ENCODE results near the gene RABEP1. TPM values are rescaled to one million over a fixed set of nuclear protein-coding genes. Genes with fewer than 3 reads are reported as not detected.

Gene RABEP1
- polyA plus RNA-seq, 1 donor from 2014 or later = 67.0 TPM

- Histone ChIP-seq H3F3A (ENCODE audit: insufficient read depth, low read length, poor library complexity, severe bottlenecking) (no peaks in the 10 kb centered on the region), H3K9me2 (ENCODE audit: insufficient read depth, low read length) (no peaks in the 10 kb centered on the region), H3K36me3 (ENCODE audit: insufficient read depth, low read length) (no peaks in the 10 kb centered on the region), H3K4me2 (ENCODE audit: low read length) (no peak overlapping the region), H3K4me3 (ENCODE audit: low read length) (no peak overlapping the region), H3K27ac (ENCODE audit: low read length) (no peak overlapping the region), H3K79me2 (replicated peaks; ENCODE audit: insufficient read depth, low read length) (no peaks in the 10 kb centered on the region), H4K20me1 (ENCODE audit: insufficient read depth) (no peaks in the 10 kb centered on the region), H3K9ac (ENCODE audit: low read length) (no peak overlapping the region), H3K9me3 (ENCODE audit: low read length) (no peaks in the 10 kb centered on the region), H2AFZ (ENCODE audit: low read depth, low read length) (no peak overlapping the region), H3K27me3 (ENCODE audit: insufficient read depth, low read depth, low read length) (no peaks in the 10 kb centered on the region)
- TF ChIP-seq MXI1 (conservative IDR thresholded peaks at IDR 0.05; ENCODE audit: poor library complexity, severe bottlenecking) (no peak), EP300 (conservative IDR thresholded peaks at IDR 0.05; ENCODE audit: poor library complexity, severe bottlenecking) (no peak), POLR2AphosphoS5 (IDR thresholded peaks at IDR 0.05) (no peak), RAD21 (conservative IDR thresholded peaks at IDR 0.05) (no peak)
These were observed 33.1 kb upstream of the RABEP1 start for GRCh38 chr17:5248821-5249479.

DNA sequence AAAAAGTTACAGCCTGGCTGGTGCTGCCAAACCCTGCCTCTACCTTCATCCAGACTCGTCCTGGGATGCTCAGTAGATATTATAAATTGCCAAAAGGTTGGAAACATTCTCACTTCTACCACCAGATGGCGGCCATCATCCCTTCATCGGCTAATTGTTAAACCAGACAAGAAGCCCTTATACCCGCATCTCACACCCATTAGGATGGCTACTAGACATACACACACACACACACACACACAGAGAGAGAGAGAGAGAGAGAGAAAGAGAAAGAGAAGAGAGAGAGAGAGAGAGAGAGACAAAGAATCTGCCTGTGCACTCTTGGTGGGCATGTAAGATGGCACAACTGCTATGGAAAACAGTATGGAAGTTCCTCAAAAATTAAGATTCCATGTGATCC lies 32.5 kb upstream of the RABEP1 start:
- H3K4me3 ChIP-seq (ENCODE audit: low read length) = no peak overlapping the region
- H2AFZ ChIP-seq (ENCODE audit: low read depth, low read length) = no peak overlapping the region
- no peaks in the 10 kb centered on the region for H3K79me2 ChIP-seq (replicated peaks; ENCODE audit: insufficient read depth, low read length)
- H3K27ac ChIP-seq (ENCODE audit: low read length) = no peak overlapping the region
- no peak overlapping the region for H3K9ac ChIP-seq (ENCODE audit: low read length)
- H3F3A ChIP-seq (ENCODE audit: insufficient read depth, low read length, poor library complexity, severe bottlenecking) = no peaks in the 10 kb centered on the region
- no peaks in the 10 kb centered on the region for H3K9me2 ChIP-seq (ENCODE audit: insufficient read depth, low read length)
- no peak overlapping the region for H3K4me2 ChIP-seq (ENCODE audit: low read length)
- H3K36me3 ChIP-seq (ENCODE audit: insufficient read depth, low read length) = no peaks in the 10 kb centered on the region
- no peak for TF ChIP-seq REST (IDR thresholded peaks at IDR 0.05; ENCODE audit: borderline replicate concordance)
- TF ChIP-seq CTCF (IDR thresholded peaks at IDR 0.05; ENCODE audit: poor library complexity, severe bottlenecking) = peak; percentile 77
- TF ChIP-seq RAD21 (conservative IDR thresholded peaks at IDR 0.05) = peak; percentile 70
- TF ChIP-seq MXI1 (conservative IDR thresholded peaks at IDR 0.05; ENCODE audit: poor library complexity, severe bottlenecking) = no peak
- peak; percentile 73 for TF ChIP-seq SMC3 (conservative IDR thresholded peaks at IDR 0.05; ENCODE audit: poor library complexity)
- no peaks in the 10 kb centered on the region for H3K9me3 ChIP-seq (ENCODE audit: low read length)
- H4K20me1 ChIP-seq (ENCODE audit: insufficient read depth) = no peaks in the 10 kb centered on the region
- H3K27me3 ChIP-seq (ENCODE audit: insufficient read depth, low read depth, low read length) = no peaks in the 10 kb centered on the region

- H3K27me3 ChIP-seq (ENCODE audit: insufficient read depth, low read depth, low read length) = no peaks in the 10 kb centered on the region
- no peak overlapping the region for H3K27ac ChIP-seq (ENCODE audit: low read length)
- no peak overlapping the region for H2AFZ ChIP-seq (ENCODE audit: low read depth, low read length)
- TF ChIP-seq SMC3 (conservative IDR thresholded peaks at IDR 0.05; ENCODE audit: poor library complexity) (no peak), EZH2 (IDR thresholded peaks at IDR 0.05; ENCODE audit: borderline replicate concordance, insufficient read depth, low read length, poor library complexity, severe bottlenecking) (no peak), CTCF (IDR thresholded peaks at IDR 0.05; ENCODE audit: poor library complexity, severe bottlenecking) (no peak), MXI1 (conservative IDR thresholded peaks at IDR 0.05; ENCODE audit: poor library complexity, severe bottlenecking) (no peak), RAD21 (conservative IDR thresholded peaks at IDR 0.05) (no peak), POLR2AphosphoS5 (IDR thresholded peaks at IDR 0.05) (no peak), EP300 (conservative IDR thresholded peaks at IDR 0.05; ENCODE audit: poor library complexity, severe bottlenecking) (no peak), REST (IDR thresholded peaks at IDR 0.05; ENCODE audit: borderline replicate concordance) (no peak)
- no peaks in the 10 kb centered on the region for H3F3A ChIP-seq (ENCODE audit: insufficient read depth, low read length, poor library complexity, severe bottlenecking)
- no peaks in the 10 kb centered on the region for H3K36me3 ChIP-seq (ENCODE audit: insufficient read depth, low read length)
- H3K9me2 ChIP-seq (ENCODE audit: insufficient read depth, low read length) = no peaks in the 10 kb centered on the region
- no peak overlapping the region for H3K9ac ChIP-seq (ENCODE audit: low read length)
- no peak overlapping the region for H3K4me3 ChIP-seq (ENCODE audit: low read length)
- no peak overlapping the region for H3K4me2 ChIP-seq (ENCODE audit: low read length)
- H4K20me1 ChIP-seq (ENCODE audit: insufficient read depth) = no peaks in the 10 kb centered on the region
- no peaks in the 10 kb centered on the region for H3K79me2 ChIP-seq (replicated peaks; ENCODE audit: insufficient read depth, low read length)
- H3K9me3 ChIP-seq (ENCODE audit: low read length) = no peaks in the 10 kb centered on the region
These were observed 27.7 kb upstream of the RABEP1 start for GRCh38 chr17:5254414-5254813.
